ENCODE measurements around the gene CYP27C1.

GRCh38 chr2:127164761-127165538 is 55.1 kb downstream of the CYP27C1 start:
- TF ChIP-seq POLR2AphosphoS5 (IDR thresholded peaks at IDR 0.05; ENCODE audit: low read depth): no peak
- TF ChIP-seq CTCF (conservative IDR thresholded peaks at IDR 0.05; ENCODE audit: low read depth in 2 of 2): no peak
- TF ChIP-seq EZH2 (IDR thresholded peaks at IDR 0.05; ENCODE audit: low read depth, unreplicated experiment): no peak
- no peak for TF ChIP-seq REST (IDR thresholded peaks at IDR 0.05; ENCODE audit: unreplicated experiment)
- TF ChIP-seq CREB1 (CRISPR knock-in tag; IDR thresholded peaks at IDR 0.05; ENCODE audit: low read depth): no peak
- no peak for TF ChIP-seq EZH2phosphoT487 (IDR thresholded peaks at IDR 0.05; ENCODE audit: unreplicated experiment)
- no peak for TF ChIP-seq ZNF114 (CRISPR knock-in tag; IDR thresholded peaks at IDR 0.05)
- no peak for TF ChIP-seq ETS1 (IDR thresholded peaks at IDR 0.05)
- TF ChIP-seq JUNB (IDR thresholded peaks at IDR 0.05; ENCODE audit: unreplicated experiment): no peak
- no peak for TF ChIP-seq ZNF331 (CRISPR knock-in tag; IDR thresholded peaks at IDR 0.05; ENCODE audit: low read depth)
- TF ChIP-seq NANOG (IDR thresholded peaks at IDR 0.05; ENCODE audit: borderline replicate concordance): no peak
- TF ChIP-seq STAT1 (IDR thresholded peaks at IDR 0.05; ENCODE audit: unreplicated experiment): no peak
- TF ChIP-seq ZNF462 (CRISPR knock-in tag; IDR thresholded peaks at IDR 0.05): no peak

All from GM23338 (cell line).